HepG2 (cell line): Measurements from ENCODE around the gene ZMYM4. TPM values are rescaled to one million over a fixed set of nuclear protein-coding genes. Genes with fewer than 3 reads are reported as not detected.
A peak's percentile ranks its signal among the peaks of the same experiment; 100 is the strongest.

ENCODE experiments used
- FOXJ3 ChIP-seq: sonication (generic); formaldehyde crosslinking; IDR thresholded peaks from 2 replicates; pipeline ENCODE4 v1.4.0; 2020; ENCODE audit warnings: missing genetic modification reagents, mild to moderate bottlenecking, borderline replicate concordance
- GATAD2A ChIP-seq: IDR thresholded peaks from 2 replicates; pipeline ENCODE4 v1.6.1; 2016
- JUNB ChIP-seq: sonication (generic); formaldehyde crosslinking; IDR thresholded peaks from 2 replicates; pipeline ENCODE4 v1.8.0; 2022; ENCODE audit warnings: missing genetic modification reagents, mild to moderate bottlenecking, borderline replicate concordance
- KAT8 ChIP-seq: IDR thresholded peaks from 2 replicates; pipeline ENCODE4 v1.6.1; 2016; ENCODE audit warnings: missing genetic modification reagents, missing compliant biosample characterization
- MXI1 ChIP-seq: IDR thresholded peaks from 3 replicates; pipeline ENCODE4 v1.6.1; 2012; ENCODE audit warnings: low read depth, low read length, inconsistent platforms, borderline replicate concordance
- PAXIP1 ChIP-seq: sonication (generic); formaldehyde crosslinking; conservative IDR thresholded peaks from 2 replicates; pipeline ENCODE4 v1.4.0; 2020; ENCODE audit warnings: mild to moderate bottlenecking, missing genetic modification reagents, moderate library complexity
- SALL1 ChIP-seq: sonication (generic); formaldehyde crosslinking; IDR thresholded peaks from 2 replicates; pipeline ENCODE4 v1.8.0; 2022; ENCODE audit warnings: mild to moderate bottlenecking, missing genetic modification reagents
- SP1 ChIP-seq, 2 experiments: fragments of 450-650 bp in 1 of 2; sonication (generic) in 1 of 2; formaldehyde crosslinking in 1 of 2; IDR thresholded peaks; 2 replicates each; pipeline versions ENCODE4 v1.4.0 to v1.6.1; 2016 to 2020; ENCODE audit warnings: missing genetic modification reagents in 1 of 2
- TEAD3 ChIP-seq: optimal IDR thresholded peaks from 2 replicates; pipeline ENCODE3; 2016; ENCODE audit warnings: borderline replicate concordance
- ZFP41 ChIP-seq: sonication (generic); formaldehyde crosslinking; IDR thresholded peaks from 2 replicates; pipeline ENCODE4 v1.4.0; 2020; ENCODE audit warnings: mild to moderate bottlenecking, missing genetic modification reagents, borderline replicate concordance
- polyA plus RNA-seq, 8 experiments: library from polyadenylated mRNA; depleted of rRNA in 3 of 8; stranded (reverse) in 7 of 8; unstranded in 1 of 8; fragments of >200 nt; fragmentation: Illumina TruSeq in 4 of 8; extraction: Trizol in 4 of 8; gene quantifications; 2 replicates each; pipeline versions ENCODE4 v1.2.1 to v1.2.3, GENCODE V29; 2011 to 2016; ENCODE audit warnings: low read depth in 4 of 8, missing spikeins in 1 of 8, mixed read lengths in 1 of 8; ENCODE audit not compliant: insufficient read depth in 1 of 8
- total RNA-seq, 5 experiments: library from RNA; depleted of rRNA; stranded (reverse); fragments of >200 nt; fragmentation: Illumina TruSeq; extraction: Trizol; gene quantifications; 2 replicates each; pipeline ENCODE4 v1.2.3, GENCODE V29; 2016; ENCODE audit warnings: low read depth in 1 of 5
- TF ChIP-seq, protein P1 (sequence below): sonication (generic); formaldehyde crosslinking; IDR thresholded peaks from 2 replicates; pipeline ENCODE4 v1.4.0; 2020; ENCODE audit warnings: mild to moderate bottlenecking, missing genetic modification reagents
- TF ChIP-seq, protein P2 (sequence below), 2 experiments: sonication (generic) in 1 of 2; formaldehyde crosslinking in 1 of 2; IDR thresholded peaks; 2 replicates each; pipeline versions ENCODE4 v1.6.1 to v1.9.0; 2014 to 2022; ENCODE audit warnings: antibody characterized with exemption in 1 of 2, borderline replicate concordance in 1 of 2, inconsistent platforms in 1 of 2, low read depth in 1 of 2, missing genetic modification reagents in 1 of 2
- TF ChIP-seq, protein P3 (sequence below): IDR thresholded peaks from 2 replicates; pipeline ENCODE4 v1.4.0; 2020; ENCODE audit warnings: mild to moderate bottlenecking, missing genetic modification reagents

Gene ZMYM4
- total and polyA plus RNA-seq, 2 of the 13 experiments (the other 11 are each of a cell fraction or from before 2014, with no cell fraction given) = 13.9 to 37.6 TPM

GRCh38 chr1:35345439-35345981 lies 77.0 kb downstream of the ZMYM4 start (continued):
- TF ChIP-seq, protein P1, sequence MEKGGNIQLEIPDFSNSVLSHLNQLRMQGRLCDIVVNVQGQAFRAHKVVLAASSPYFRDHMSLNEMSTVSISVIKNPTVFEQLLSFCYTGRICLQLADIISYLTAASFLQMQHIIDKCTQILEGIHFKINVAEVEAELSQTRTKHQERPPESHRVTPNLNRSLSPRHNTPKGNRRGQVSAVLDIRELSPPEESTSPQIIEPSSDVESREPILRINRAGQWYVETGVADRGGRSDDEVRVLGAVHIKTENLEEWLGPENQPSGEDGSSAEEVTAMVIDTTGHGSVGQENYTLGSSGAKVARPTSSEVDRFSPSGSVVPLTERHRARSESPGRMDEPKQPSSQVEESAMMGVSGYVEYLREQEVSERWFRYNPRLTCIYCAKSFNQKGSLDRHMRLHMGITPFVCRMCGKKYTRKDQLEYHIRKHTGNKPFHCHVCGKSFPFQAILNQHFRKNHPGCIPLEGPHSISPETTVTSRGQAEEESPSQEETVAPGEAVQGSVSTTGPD (CRISPR knock-in tag) = no peak
- TF ChIP-seq SP1 (IDR thresholded peaks at IDR 0.05) = no peak
- TF ChIP-seq SP1 (CRISPR knock-in tag; IDR thresholded peaks at IDR 0.05) = no peak
- 0 out of 3 replicates have a peak, but pooled peaks have one; percentile 26 for TF ChIP-seq MXI1
- TF ChIP-seq JUNB (CRISPR knock-in tag) = no peak
- peak; percentile 61 for TF ChIP-seq SALL1 (CRISPR knock-in tag)
- TF ChIP-seq KAT8 (CRISPR knock-in tag) = 0 out of 2 replicates have a peak, but pooled peaks have one; percentile 14
- TF ChIP-seq GATAD2A = peak; percentile 68
- no peak for TF ChIP-seq ZFP41 (CRISPR knock-in tag)
- TF ChIP-seq, protein P2, sequence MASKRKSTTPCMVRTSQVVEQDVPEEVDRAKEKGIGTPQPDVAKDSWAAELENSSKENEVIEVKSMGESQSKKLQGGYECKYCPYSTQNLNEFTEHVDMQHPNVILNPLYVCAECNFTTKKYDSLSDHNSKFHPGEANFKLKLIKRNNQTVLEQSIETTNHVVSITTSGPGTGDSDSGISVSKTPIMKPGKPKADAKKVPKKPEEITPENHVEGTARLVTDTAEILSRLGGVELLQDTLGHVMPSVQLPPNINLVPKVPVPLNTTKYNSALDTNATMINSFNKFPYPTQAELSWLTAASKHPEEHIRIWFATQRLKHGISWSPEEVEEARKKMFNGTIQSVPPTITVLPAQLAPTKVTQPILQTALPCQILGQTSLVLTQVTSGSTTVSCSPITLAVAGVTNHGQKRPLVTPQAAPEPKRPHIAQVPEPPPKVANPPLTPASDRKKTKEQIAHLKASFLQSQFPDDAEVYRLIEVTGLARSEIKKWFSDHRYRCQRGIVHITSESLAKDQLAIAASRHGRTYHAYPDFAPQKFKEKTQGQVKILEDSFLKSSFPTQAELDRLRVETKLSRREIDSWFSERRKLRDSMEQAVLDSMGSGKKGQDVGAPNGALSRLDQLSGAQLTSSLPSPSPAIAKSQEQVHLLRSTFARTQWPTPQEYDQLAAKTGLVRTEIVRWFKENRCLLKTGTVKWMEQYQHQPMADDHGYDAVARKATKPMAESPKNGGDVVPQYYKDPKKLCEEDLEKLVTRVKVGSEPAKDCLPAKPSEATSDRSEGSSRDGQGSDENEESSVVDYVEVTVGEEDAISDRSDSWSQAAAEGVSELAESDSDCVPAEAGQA (IDR thresholded peaks at IDR 0.05; ENCODE audit: low read depth) = no peak
- TF ChIP-seq, protein P2 (CRISPR knock-in tag; IDR thresholded peaks at IDR 0.05; ENCODE audit: borderline replicate concordance) = no peak
- TF ChIP-seq, protein P3, sequence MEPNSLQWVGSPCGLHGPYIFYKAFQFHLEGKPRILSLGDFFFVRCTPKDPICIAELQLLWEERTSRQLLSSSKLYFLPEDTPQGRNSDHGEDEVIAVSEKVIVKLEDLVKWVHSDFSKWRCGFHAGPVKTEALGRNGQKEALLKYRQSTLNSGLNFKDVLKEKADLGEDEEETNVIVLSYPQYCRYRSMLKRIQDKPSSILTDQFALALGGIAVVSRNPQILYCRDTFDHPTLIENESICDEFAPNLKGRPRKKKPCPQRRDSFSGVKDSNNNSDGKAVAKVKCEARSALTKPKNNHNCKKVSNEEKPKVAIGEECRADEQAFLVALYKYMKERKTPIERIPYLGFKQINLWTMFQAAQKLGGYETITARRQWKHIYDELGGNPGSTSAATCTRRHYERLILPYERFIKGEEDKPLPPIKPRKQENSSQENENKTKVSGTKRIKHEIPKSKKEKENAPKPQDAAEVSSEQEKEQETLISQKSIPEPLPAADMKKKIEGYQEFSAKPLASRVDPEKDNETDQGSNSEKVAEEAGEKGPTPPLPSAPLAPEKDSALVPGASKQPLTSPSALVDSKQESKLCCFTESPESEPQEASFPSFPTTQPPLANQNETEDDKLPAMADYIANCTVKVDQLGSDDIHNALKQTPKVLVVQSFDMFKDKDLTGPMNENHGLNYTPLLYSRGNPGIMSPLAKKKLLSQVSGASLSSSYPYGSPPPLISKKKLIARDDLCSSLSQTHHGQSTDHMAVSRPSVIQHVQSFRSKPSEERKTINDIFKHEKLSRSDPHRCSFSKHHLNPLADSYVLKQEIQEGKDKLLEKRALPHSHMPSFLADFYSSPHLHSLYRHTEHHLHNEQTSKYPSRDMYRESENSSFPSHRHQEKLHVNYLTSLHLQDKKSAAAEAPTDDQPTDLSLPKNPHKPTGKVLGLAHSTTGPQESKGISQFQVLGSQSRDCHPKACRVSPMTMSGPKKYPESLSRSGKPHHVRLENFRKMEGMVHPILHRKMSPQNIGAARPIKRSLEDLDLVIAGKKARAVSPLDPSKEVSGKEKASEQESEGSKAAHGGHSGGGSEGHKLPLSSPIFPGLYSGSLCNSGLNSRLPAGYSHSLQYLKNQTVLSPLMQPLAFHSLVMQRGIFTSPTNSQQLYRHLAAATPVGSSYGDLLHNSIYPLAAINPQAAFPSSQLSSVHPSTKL (CRISPR knock-in tag) = peak; percentile 71; the same call in 1 of the 2 replicates
- peak; percentile 54 for TF ChIP-seq TEAD3 (CRISPR knock-in tag)
- TF ChIP-seq PAXIP1 = 0 out of 2 replicates have a peak, but pooled peaks have one; percentile 18
- TF ChIP-seq FOXJ3 (CRISPR knock-in tag) = 0 out of 2 replicates have a peak, but pooled peaks have one; percentile 21
